Gastroesophageal sphincter (tissue), 3 donors: ENCODE measurements around the gene HGFAC.

Experiments
- CTCF ChIP-seq, 4 experiments: fragments of 200-600 bp in 2 of 4; fragments of 450-650 bp in 2 of 4; sonication (generic) in 1 of 4; IDR thresholded peaks; one replicate each; pipeline ENCODE4 v1.5.1; 2017 to 2019; ENCODE audit warnings: antibody characterized with exemption in 4 of 4, mild to moderate bottlenecking in 2 of 4, moderate library complexity in 2 of 4
- EP300 ChIP-seq: sonication (generic); formaldehyde crosslinking; IDR thresholded peaks from one replicate; pipeline ENCODE4 v1.6.1; 2017; ENCODE audit warnings: antibody characterized with exemption, mild to moderate bottlenecking
- POLR2A ChIP-seq, 2 donors: fragments of 450-650 bp; IDR thresholded peaks; one replicate each; pipeline ENCODE4 v1.6.1; 2017; ENCODE audit warnings: antibody characterized with exemption in 2 of 2, mild to moderate bottlenecking in 2 of 2, moderate library complexity in 1 of 2
- POLR2AphosphoS5 ChIP-seq: sonication (generic); formaldehyde crosslinking; IDR thresholded peaks from one replicate; pipeline ENCODE4 v1.6.1; 2017; ENCODE audit warnings: antibody characterized with exemption

DNA sequence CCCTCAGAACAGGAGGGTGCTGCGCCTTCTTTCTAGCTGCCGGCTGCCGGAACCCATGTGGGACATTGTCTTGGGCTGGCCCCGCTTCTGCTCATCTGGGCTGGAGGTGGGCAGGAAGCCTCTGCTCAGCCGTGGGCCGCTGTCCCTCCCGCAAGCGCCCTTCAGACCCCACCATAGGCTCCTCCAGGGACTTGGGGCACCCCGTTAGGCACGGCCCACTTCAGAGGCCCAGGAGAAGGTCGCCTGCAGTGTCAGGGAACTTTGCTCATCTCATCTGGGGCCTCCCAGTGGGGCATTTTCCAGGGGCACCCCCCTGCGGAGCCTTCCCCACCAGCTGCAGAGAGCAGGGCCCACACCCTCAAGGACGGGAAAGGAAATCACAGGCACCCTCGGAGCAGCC is 54.3 kb downstream of the HGFAC start:
- no peak for TF ChIP-seq CTCF (IDR thresholded peaks at IDR 0.05)
- no peak for TF ChIP-seq EP300
- no peak for TF ChIP-seq POLR2A (IDR thresholded peaks at IDR 0.05)
- no peak for TF ChIP-seq POLR2AphosphoS5
